Prostate gland (tissue), 2 donors: ENCODE measurements around the gene SLC49A4. TPM values are rescaled to one million over a fixed set of nuclear protein-coding genes. Genes with fewer than 3 reads are reported as not detected.
"Not testable (repeated sequence)": the region's sequence is repeated elsewhere in the genome, so short reads cannot be mapped to it uniquely, and the experiment has no call there.

Source experiments
- DNase-seq: peaks from one replicate; pipeline ENCODE4 v3.0.0-alpha.2; 2019; ENCODE audit warnings: low spot score
- H3K27ac ChIP-seq, 2 donors: fragments of 200-600 bp; sonication (generic); 2 replicates each; pipeline ENCODE4 v1.5.1; 2017 to 2019
- H3K27me3 ChIP-seq: fragments of 200-600 bp; sonication (generic); replicated peaks from 2 replicates; pipeline ENCODE4 v1.5.1; 2019; ENCODE audit not compliant: insufficient read depth
- H3K36me3 ChIP-seq, 2 donors: fragments of 200-600 bp; sonication (generic); 1 replicate in 1 of 2; 2 replicates in 1 of 2; pipeline versions ENCODE4 v1.5.1 to v1.8.1; 2017 to 2019
- H3K4me1 ChIP-seq: fragments of 200-600 bp; sonication (generic); replicated peaks from 2 replicates; pipeline ENCODE4 v1.5.1; 2019
- H3K4me3 ChIP-seq, 2 donors: fragments of 200-600 bp; sonication (generic); 2 replicates each; pipeline ENCODE4 v1.5.1; 2017 to 2019
- H3K9me3 ChIP-seq: fragments of 200-600 bp; sonication (generic); 2 replicates; pipeline ENCODE4 v1.5.1; 2017
- POLR2A ChIP-seq: fragments of 450-650 bp; IDR thresholded peaks from one replicate; pipeline ENCODE4 v1.6.1; 2016; ENCODE audit warnings: antibody characterized with exemption, mild to moderate bottlenecking
- POLR2AphosphoS5 ChIP-seq: sonication (generic); formaldehyde crosslinking; IDR thresholded peaks from one replicate; pipeline ENCODE4 v1.6.1; 2017; ENCODE audit warnings: antibody characterized with exemption
- WGBS: methylation state at CpG from one replicate; pipeline ENCODE4 v1.1.5; 2018; 5-methylcytosine and 5-hydroxymethylcytosine counted together
- intact Hi-C: fragments of 100-400 bp; cut with DNase I; formaldehyde crosslinking; loops from one replicate; pipeline ENCODE4 v1.14.2; 2022
- total RNA-seq, 2 donors: library from RNA; depleted of rRNA; stranded (reverse); fragments of >200 nt; gene quantifications; one replicate each; pipeline ENCODE4 v1.1.0, GENCODE V29; 2016
- TF ChIP-seq, protein P1 (sequence below), 4 experiments: fragments of 200-600 bp in 2 of 4; fragments of 450-650 bp in 2 of 4; sonication (generic) in 2 of 4; IDR thresholded peaks; 1 replicate in 3 of 4; 2 replicates in 1 of 4; pipeline ENCODE4 v1.5.1; 2016 to 2019; ENCODE audit warnings: antibody characterized with exemption in 4 of 4, mild to moderate bottlenecking in 2 of 4, moderate library complexity in 2 of 4

SLC49A4 gene, protein sequence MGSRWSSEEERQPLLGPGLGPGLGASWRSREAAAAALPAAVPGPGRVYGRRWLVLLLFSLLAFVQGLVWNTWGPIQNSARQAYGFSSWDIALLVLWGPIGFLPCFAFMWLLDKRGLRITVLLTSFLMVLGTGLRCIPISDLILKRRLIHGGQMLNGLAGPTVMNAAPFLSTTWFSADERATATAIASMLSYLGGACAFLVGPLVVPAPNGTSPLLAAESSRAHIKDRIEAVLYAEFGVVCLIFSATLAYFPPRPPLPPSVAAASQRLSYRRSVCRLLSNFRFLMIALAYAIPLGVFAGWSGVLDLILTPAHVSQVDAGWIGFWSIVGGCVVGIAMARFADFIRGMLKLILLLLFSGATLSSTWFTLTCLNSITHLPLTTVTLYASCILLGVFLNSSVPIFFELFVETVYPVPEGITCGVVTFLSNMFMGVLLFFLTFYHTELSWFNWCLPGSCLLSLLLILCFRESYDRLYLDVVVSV
- 10 to 100 TPM; 26.7 to 34.7 TPM for total RNA-seq

DNA sequence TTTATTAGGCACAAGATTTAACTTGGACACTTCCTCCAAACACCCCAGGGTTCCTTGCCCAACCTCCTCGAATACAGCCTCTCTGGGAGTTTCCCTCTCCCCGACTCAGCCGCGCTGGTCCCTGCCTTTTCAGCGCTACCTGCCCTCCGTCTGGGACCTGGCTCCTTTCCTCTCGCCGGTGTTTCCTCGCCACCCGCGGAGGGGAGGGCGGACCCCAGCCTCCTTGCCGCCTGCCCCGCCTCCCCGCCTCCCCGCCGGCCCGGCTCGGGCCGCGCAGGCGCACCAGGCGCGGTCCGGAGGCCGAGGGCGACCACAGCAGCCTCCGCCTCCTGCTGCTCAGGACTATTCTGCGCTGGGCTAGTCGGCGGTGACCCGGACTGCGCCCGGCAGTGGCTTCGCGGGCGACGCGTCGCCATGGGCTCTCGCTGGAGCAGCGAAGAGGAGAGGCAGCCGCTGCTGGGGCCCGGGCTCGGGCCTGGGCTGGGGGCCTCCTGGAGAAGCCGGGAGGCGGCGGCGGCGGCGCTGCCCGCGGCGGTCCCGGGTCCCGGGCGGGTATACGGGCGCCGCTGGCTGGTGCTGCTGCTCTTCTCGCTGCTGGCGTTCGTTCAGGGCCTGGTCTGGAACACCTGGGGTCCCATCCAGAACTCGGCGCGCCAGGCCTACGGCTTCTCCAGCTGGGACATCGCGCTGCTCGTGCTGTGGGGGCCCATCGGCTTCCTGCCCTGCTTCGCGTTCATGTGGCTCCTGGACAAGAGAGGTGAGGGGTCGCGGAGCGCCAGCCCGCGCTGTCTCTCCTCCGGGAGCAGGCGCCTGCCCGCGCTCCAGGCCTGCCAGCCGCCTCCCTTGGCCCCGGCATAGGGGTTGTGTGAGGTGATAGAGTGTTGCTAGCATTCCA is at the start of gene SLC49A4:
Gene SLC49A4, plus strand, starts transcription at position 291 of the 895 bp plus-strand sequence. Its CDS starts 124 bp downstream, at position 415.
- Histone ChIP-seq H3K27ac (peak within 1 kb of the TSS; percentile 95 to 96), H3K9me3 (no peaks in the 10 kb centered on the region), H3K4me1 (no peaks in the 10 kb centered on the region), H3K4me3 (peak within 1 kb of the TSS; percentile 83 to 90), H3K36me3 (no peaks in the 10 kb centered on the region), H3K27me3 (no peaks in the 10 kb centered on the region)
- peak; percentile 60 for TF ChIP-seq POLR2AphosphoS5
- TF ChIP-seq, protein P1, sequence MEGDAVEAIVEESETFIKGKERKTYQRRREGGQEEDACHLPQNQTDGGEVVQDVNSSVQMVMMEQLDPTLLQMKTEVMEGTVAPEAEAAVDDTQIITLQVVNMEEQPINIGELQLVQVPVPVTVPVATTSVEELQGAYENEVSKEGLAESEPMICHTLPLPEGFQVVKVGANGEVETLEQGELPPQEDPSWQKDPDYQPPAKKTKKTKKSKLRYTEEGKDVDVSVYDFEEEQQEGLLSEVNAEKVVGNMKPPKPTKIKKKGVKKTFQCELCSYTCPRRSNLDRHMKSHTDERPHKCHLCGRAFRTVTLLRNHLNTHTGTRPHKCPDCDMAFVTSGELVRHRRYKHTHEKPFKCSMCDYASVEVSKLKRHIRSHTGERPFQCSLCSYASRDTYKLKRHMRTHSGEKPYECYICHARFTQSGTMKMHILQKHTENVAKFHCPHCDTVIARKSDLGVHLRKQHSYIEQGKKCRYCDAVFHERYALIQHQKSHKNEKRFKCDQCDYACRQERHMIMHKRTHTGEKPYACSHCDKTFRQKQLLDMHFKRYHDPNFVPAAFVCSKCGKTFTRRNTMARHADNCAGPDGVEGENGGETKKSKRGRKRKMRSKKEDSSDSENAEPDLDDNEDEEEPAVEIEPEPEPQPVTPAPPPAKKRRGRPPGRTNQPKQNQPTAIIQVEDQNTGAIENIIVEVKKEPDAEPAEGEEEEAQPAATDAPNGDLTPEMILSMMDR (IDR thresholded peaks at IDR 0.05) = no peak
- TF ChIP-seq POLR2A = peak; percentile 93
- WGBS = under 1% methylated on average over 59 of the region's 84 CpGs
- intact Hi-C loops = loop anchor here (5.0 kb wide), 1 partner anchor 233 kb away; the partner anchor contains the start of genes DTX3L and PARP9
- DNase-seq = peak; percentile 79

DNA sequence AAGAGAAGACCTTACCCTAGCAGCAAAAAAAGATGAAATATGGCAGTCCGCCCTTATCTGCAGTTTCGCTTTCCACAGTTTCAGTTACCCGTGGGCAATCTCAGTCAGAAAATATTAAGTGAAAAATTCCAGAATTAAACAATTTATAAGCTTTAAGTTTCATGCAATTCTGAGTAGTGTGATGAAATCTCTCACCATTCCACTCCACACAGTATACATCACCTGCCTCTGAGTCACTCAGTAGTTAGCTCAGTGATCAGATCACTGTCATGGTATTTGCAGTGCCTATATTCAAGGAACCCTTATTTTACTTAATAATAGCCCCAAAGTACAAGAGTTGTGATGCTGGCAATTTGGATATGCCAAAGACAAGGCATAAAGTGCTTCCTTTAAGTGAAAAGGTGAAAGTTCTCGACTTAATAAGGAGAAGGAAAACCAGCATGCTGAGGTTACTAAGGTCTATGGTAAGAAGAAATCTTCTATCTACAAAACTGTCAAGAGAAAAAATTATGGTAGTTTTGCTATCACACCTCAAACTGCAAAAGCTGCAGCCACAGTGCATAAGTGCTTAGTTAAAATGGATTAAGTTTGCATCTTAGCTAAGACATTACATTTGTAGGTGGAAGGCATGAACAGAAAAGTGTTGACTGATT is 49.4 kb upstream of the SLC49A4 start:
- Histone ChIP-seq H3K27ac (no peak overlapping the region), H3K27me3 (no peaks in the 10 kb centered on the region), H3K36me3 (no peaks in the 10 kb centered on the region), H3K9me3 (no peaks in the 10 kb centered on the region), H3K4me3 (no peak overlapping the region), H3K4me1 (no peaks in the 10 kb centered on the region)
- intact Hi-C loops = no loop called here
- WGBS = 94% methylated on average over 4 of the region's 4 CpGs
- no peak for DNase-seq
- TF ChIP-seq POLR2AphosphoS5 = no peak
- no peak for TF ChIP-seq POLR2A
- TF ChIP-seq, protein P1 (IDR thresholded peaks at IDR 0.05) = no peak

DNA sequence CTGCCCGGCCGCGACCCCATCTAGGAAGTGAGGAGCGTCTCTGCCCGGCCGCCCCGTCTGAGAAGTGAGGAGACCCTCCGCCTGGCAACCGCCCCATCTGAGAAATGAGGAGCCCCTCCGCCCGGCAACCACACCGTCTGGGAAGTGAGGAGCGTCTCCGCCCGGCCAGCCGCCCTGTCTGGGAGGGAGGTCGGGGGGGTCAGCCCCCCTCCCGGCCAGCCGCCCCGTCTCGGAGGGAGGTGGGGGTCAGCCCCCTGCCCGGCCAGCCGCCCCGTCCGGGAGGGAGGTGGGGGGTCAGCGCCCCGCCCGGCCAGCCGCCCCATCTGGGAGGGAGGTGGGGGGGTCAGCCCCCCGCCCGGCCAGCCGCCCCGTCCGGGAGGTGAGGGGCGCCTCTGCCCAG is 47.6 kb upstream of the SLC49A4 start:
- WGBS = no CpG with 5 or more reads among the region's 35 CpGs
- DNase-seq, H3K27ac ChIP-seq, H3K27me3 ChIP-seq, H3K36me3 ChIP-seq, H3K9me3 ChIP-seq, H3K4me3 ChIP-seq, intact Hi-C loops, H3K4me1 ChIP-seq: not testable (repeated sequence)

DNA sequence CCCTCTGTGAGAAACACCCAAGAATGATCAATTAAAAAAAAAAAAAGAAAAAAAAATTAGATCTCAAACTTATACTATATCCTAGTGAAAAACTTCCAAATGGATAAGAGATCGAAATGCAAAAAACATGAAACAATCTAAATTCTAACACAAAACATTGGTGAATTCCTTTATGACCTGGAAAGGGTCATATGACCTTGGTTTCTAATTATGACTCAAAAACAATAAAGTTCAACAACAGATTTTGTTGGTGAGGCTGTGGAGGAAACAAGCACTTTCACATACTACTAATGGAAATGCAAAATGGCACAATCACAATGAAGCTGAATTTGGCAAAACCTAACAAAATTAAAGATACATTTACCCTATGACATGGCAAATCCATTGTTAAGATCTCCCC is 46.5 kb upstream of the SLC49A4 start:
- no peak for DNase-seq
- TF ChIP-seq, protein P1 (IDR thresholded peaks at IDR 0.05) = no peak
- no peak for TF ChIP-seq POLR2A
- no peak for TF ChIP-seq POLR2AphosphoS5
- Histone ChIP-seq H3K36me3 (no peaks in the 10 kb centered on the region), H3K27ac (no peak overlapping the region), H3K9me3 (no peaks in the 10 kb centered on the region), H3K27me3 (no peaks in the 10 kb centered on the region), H3K4me1 (no peaks in the 10 kb centered on the region), H3K4me3 (no peak overlapping the region)
- intact Hi-C loops = no loop called here
- 100% methylated on average over 1 of the region's 1 CpG for WGBS

DNA sequence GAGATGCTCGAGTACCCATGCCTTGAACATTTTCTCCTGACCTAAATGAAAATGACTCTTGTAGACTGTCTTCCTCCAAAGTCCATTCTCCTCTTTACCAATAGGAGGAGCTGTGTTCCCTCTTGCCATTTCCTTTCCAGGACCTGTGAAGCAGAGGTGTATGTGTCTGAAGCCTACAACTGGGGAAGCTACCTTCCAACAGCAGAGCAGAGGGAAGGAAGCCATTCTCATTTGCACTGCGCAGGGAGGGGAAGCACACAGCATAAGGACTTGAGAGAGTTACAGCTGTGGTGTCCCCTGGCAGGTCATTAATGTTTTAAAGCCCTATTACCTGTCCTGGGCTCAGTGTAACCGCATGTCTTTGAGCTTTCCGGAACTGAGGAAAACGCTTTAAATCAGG is 39.9 kb upstream of the SLC49A4 start:
- 74% methylated on average over 5 of the region's 5 CpGs for WGBS
- no peaks in the 10 kb centered on the region for H3K36me3 ChIP-seq
- no peaks in the 10 kb centered on the region for H3K4me1 ChIP-seq
- intact Hi-C loops = loop anchor here (5.0 kb wide), 1 partner anchor 272 kb away; the partner anchor contains the start of gene SEMA5B
- H3K27ac ChIP-seq = no peak overlapping the region
- DNase-seq = no peak
- no peak overlapping the region for H3K4me3 ChIP-seq
- no peaks in the 10 kb centered on the region for H3K27me3 ChIP-seq
- TF ChIP-seq POLR2AphosphoS5 (peak; percentile 25), POLR2A (no peak)
- TF ChIP-seq, protein P1 (IDR thresholded peaks at IDR 0.05) = peak; percentile 37 to 71 (median 46)
- H3K9me3 ChIP-seq = no peaks in the 10 kb centered on the region
